ENCODE data around the gene HOXB4. TPM values are rescaled to one million over a fixed set of nuclear protein-coding genes. Genes with fewer than 3 reads are reported as not detected.
A peak's percentile ranks its signal among the peaks of the same experiment; 100 is the strongest.

HOXB4 gene
- total and polyA plus RNA-seq, 2 of the 4 experiments (the other 2 are of a cell fraction): 2.0 to 8.5 TPM

GRCh38 chr17:48554412-48555257, 23.5 kb downstream of the HOXB4 start:
- Histone ChIP-seq H4K91ac (ENCODE audit: insufficient read depth, low read depth, low read length) (peak overlapping the region; percentile 79), H3K4me1 (ENCODE audit: control insufficient read depth, insufficient read depth, low read length) (peaks cover 54% of the 10 kb centered on the region), H2AFZ (replicated peaks; ENCODE audit: low read length, poor library complexity) (peak overlapping the region; percentile 10), H3K9me1 (ENCODE audit: insufficient read depth, low read length) (no peaks in the 10 kb centered on the region), H4K20me1 (ENCODE audit: insufficient read depth, low read length) (peaks cover 4% of the 10 kb centered on the region; the same call in 1 of the 2 replicates), H4K8ac (ENCODE audit: low read depth in 2 of 2, low read length in 2 of 2) (peak overlapping the region; percentile 30 to 87), H2BK20ac (ENCODE audit: low read depth, low read length) (peak overlapping the region; percentile 5), H2BK120ac (ENCODE audit: low read depth, low read length) (peak overlapping the region; percentile 83), H2BK5ac (ENCODE audit: low read depth, low read length, poor library complexity, severe bottlenecking) (peak overlapping the region; percentile 96), H3K56ac (ENCODE audit: extremely low read depth, insufficient read depth, low read length) (peak overlapping the region; percentile 90), H2AK5ac (ENCODE audit: low read depth, low read length) (peak overlapping the region; percentile 67), H2AK9ac (replicated peaks; ENCODE audit: low read depth, low read length, poor library complexity) (peak overlapping the region; percentile 81), H3K4me3 (ENCODE audit: insufficient read depth, low read depth, low read length) (peak overlapping the region; percentile 48), H3K9ac (ENCODE audit: low read depth, low read length) (peak overlapping the region; percentile 91), H3K36me3 (ENCODE audit: control insufficient read depth, insufficient read depth, low read length) (peaks cover 37% of the 10 kb centered on the region; the same call in 1 of the 2 replicates), H3K18ac (ENCODE audit: low read depth, low read length) (peak overlapping the region; percentile 86), H2BK15ac (ENCODE audit: low read depth, low read length) (peak overlapping the region; percentile 0; the same call in 1 of the 3 replicates), H3K27ac (ENCODE audit: insufficient read depth, low read length) (peak overlapping the region; percentile 93), H3K14ac (replicated peaks; ENCODE audit: low read depth, low read length) (peak overlapping the region; percentile 23), H3K79me1 (ENCODE audit: low read depth in 1 of 2, low read length in 2 of 2) (no peaks in the 10 kb centered on the region; a peak in 1 of 4 replicates), H3K4me2 (ENCODE audit: low read depth, low read length) (peak overlapping the region; percentile 92), H3K23ac (ENCODE audit: low read depth, low read length) (peak overlapping the region; percentile 95), H4K5ac (ENCODE audit: low read depth, low read length) (peak overlapping the region; percentile 85), H3K27me3 (ENCODE audit: control insufficient read depth, insufficient read depth, low read length) (no peaks in the 10 kb centered on the region), H3K9me3 (ENCODE audit: control insufficient read depth, insufficient read depth, low read length) (no peaks in the 10 kb centered on the region), H3K4ac (ENCODE audit: low read depth, low read length) (peak overlapping the region; percentile 81)
- ChIA-PET POLR2A (ENCODE audit: unreplicated experiment) (interaction anchor here (0.6 to 1.4 kb wide), 3 partner anchors 8 to 34 kb away, joined by 3 to 8 read pairs (median 4); no protein-coding TSS in a partner anchor), CTCF (interaction anchor here (0.7 kb wide), 1 partner anchor 202 kb away, joined by 3 read pairs; no protein-coding TSS in a partner anchor)
- TF ChIP-seq CHD1 (IDR thresholded peaks at IDR 0.05; ENCODE audit: low read depth, low read length) (0 out of 2 replicates have a peak, but pooled peaks have one; percentile 40), CEBPB (IDR thresholded peaks at IDR 0.05; ENCODE audit: low read depth, low read length) (no peak)
- TF ChIP-seq, protein P1, sequence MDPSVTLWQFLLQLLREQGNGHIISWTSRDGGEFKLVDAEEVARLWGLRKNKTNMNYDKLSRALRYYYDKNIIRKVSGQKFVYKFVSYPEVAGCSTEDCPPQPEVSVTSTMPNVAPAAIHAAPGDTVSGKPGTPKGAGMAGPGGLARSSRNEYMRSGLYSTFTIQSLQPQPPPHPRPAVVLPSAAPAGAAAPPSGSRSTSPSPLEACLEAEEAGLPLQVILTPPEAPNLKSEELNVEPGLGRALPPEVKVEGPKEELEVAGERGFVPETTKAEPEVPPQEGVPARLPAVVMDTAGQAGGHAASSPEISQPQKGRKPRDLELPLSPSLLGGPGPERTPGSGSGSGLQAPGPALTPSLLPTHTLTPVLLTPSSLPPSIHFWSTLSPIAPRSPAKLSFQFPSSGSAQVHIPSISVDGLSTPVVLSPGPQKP (IDR thresholded peaks at IDR 0.05; ENCODE audit: borderline replicate concordance, low read depth, low read length): no peak
- in situ Hi-C loops (cut with MboI; ENCODE audit: low sequenced_read_pairs) (no loop called here), intact Hi-C loops (cut with micrococcal nuclease) (loop anchor here (2.0 kb wide), 1 partner anchor 20 kb away; no protein-coding TSS in a partner anchor), dilution Hi-C loops (cut with HindIII; ENCODE audit: low sequenced_read_pairs, unreplicated experiment) (no loop called here)
- no peak for ATAC-seq (ENCODE audit: low read depth)
- BruUV-seq (replicated peaks): no TSS peak
- peak; percentile 27 for DNase-seq
- WGBS, 2 experiments (ENCODE audit: extremely low coverage in 2 of 2, insufficient read length in 1 of 2): 0% methylated on average over 24 of the region's 44 CpGs; no CpG with 5 or more reads in 1 of the 2 experiments
